Heart left ventricle (tissue), 13 donors: ENCODE measurements around the gene MINDY2.

Experiments used
- POLR2A ChIP-seq, 2 donors: fragments of 450-650 bp; IDR thresholded peaks; one replicate each; pipeline ENCODE4 v1.6.1; 2017; ENCODE audit warnings: antibody characterized with exemption in 2 of 2, mild to moderate bottlenecking in 2 of 2, moderate library complexity in 2 of 2
- TF ChIP-seq, protein P1 (sequence below), 12 donors: fragments of 200-600 bp; sonication (generic) in 4 of 12; IDR thresholded peaks; one replicate each; pipeline versions ENCODE4 v1.5.0 to v1.8.0; 2018 to 2022; ENCODE audit warnings: antibody characterized with exemption in 12 of 12, mild to moderate bottlenecking in 5 of 12
- donor health status: ischemic (EF 13 %, LVEDD 7.1; RV severe dilation, severe dysfunction).
- donor health status: DM: no; HTN: yes; CAD: no.
- donor health status: DM: no; HTN: no; CAD: no.
- donor health status: ischemic (EF 25% LVEDD 6.9; RV normal size, moderate dysfunction).
- donor health status: ischemic (EF 25% LVEDD 5.7; RV mildly dilated, moderate dysfunction).
- donor health status: ischemic (EF 35%, LVEDD 5.7; RV mildly dilated, moderate dysfunction).
- donor health status: nonischemic (EF 11% LVEDD 7.7; RV severe dilation, severe dysfunction).
- donor health status: DM: yes; HTN: yes; CAD: no.
- donor health status: PGD.
- donor health status: ischemic (EF 29% LVEDD 5.4; RV normal size, mild dysfunction).
- donor health status: nonischemic (EF 23%, LVEDD 6.1; RV moderate dilation, normal function).

DNA sequence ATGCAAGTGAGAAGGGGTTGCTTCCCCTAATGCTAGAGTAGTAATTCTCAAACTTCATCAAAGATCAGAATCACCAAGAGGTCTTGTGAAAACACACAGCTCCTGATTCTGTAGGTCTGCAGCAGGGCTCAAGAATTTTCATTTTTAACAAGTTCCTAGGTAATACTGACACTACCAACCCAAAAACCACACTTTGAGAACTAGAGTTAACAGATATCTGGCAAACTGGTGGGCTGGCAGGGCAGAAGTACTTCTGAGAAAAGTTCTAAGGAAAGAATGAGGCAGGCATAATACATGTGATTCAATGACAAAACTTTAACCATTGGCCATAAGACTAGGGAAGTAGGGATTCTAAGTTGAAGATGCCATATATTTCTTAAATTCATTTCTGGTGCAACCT, 8.8 kb upstream of the MINDY2 start:
- TF ChIP-seq, protein P1, sequence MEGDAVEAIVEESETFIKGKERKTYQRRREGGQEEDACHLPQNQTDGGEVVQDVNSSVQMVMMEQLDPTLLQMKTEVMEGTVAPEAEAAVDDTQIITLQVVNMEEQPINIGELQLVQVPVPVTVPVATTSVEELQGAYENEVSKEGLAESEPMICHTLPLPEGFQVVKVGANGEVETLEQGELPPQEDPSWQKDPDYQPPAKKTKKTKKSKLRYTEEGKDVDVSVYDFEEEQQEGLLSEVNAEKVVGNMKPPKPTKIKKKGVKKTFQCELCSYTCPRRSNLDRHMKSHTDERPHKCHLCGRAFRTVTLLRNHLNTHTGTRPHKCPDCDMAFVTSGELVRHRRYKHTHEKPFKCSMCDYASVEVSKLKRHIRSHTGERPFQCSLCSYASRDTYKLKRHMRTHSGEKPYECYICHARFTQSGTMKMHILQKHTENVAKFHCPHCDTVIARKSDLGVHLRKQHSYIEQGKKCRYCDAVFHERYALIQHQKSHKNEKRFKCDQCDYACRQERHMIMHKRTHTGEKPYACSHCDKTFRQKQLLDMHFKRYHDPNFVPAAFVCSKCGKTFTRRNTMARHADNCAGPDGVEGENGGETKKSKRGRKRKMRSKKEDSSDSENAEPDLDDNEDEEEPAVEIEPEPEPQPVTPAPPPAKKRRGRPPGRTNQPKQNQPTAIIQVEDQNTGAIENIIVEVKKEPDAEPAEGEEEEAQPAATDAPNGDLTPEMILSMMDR (IDR thresholded peaks at IDR 0.05), result no peak
- TF ChIP-seq POLR2A (IDR thresholded peaks at IDR 0.05), result no peak
